AG04449 (cell line): Measurements from ENCODE around the gene POLDIP2.

Experiments used
- CTCF ChIA-PET: fragments of 350-600 bp; formaldehyde crosslinking; extraction: SDS; loops from one replicate; lab custom pipeline; 2021; ENCODE audit warnings: antibody characterized with exemption; lab: Yijun Ruan, JAX
- POLR2A ChIA-PET: fragments of 400-600, 350-600 bp; formaldehyde crosslinking; extraction: SDS; loops from one replicate; lab custom pipeline; 2020; ENCODE audit warnings: antibody characterized with exemption, inconsistent platforms; lab: Yijun Ruan, JAX
- DNase-seq: peaks from one replicate; pipeline ENCODE4 v3.0.0-alpha.2; 2010; ENCODE audit warnings: low read depth, low spot score
- H3K4me3 ChIP-seq: 2 replicates; pipeline ENCODE4 v1.5.1; 2011; ENCODE audit warnings: low read depth, mild to moderate bottlenecking, control low read depth, low read length
- TF ChIP-seq, protein P1 (sequence below): IDR thresholded peaks from one replicate; pipeline ENCODE4 v1.5.1; 2011; ENCODE audit warnings: mild to moderate bottlenecking, moderate library complexity, low read length, control low read depth, inconsistent platforms; ENCODE audit not compliant: insufficient read depth; ENCODE audit errors: missing control alignments

POLDIP2 gene

DNA sequence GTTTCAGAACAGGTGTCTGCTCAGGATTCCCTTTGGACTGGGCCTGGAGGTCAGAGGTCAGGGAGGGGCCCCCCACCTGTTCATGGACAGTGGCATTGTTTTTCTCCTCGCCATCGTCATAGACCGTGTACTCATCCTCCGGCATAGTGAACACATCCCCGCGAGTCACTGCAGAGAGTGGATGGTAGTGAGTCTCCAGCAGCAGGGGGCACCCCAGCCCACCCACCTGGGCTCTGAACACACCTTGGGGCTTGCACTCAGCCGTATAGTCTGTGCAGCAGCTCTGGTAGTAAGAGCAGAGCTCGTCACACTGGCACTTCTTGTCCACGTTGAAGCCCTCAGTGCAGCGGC lies 12.3 kb upstream of the POLDIP2 start:
- ChIA-PET CTCF (interaction anchor here (1.2 kb wide), 1 partner anchor 14 kb away, joined by 4 read pairs; no protein-coding TSS in a partner anchor), POLR2A (interaction anchor here (2.5 kb wide), 1 partner anchor 12 kb away, joined by 15 read pairs; the partner anchor contains the start of gene POLDIP2)
- no peak overlapping the region for H3K4me3 ChIP-seq
- DNase-seq, result no peak
- TF ChIP-seq, protein P1, sequence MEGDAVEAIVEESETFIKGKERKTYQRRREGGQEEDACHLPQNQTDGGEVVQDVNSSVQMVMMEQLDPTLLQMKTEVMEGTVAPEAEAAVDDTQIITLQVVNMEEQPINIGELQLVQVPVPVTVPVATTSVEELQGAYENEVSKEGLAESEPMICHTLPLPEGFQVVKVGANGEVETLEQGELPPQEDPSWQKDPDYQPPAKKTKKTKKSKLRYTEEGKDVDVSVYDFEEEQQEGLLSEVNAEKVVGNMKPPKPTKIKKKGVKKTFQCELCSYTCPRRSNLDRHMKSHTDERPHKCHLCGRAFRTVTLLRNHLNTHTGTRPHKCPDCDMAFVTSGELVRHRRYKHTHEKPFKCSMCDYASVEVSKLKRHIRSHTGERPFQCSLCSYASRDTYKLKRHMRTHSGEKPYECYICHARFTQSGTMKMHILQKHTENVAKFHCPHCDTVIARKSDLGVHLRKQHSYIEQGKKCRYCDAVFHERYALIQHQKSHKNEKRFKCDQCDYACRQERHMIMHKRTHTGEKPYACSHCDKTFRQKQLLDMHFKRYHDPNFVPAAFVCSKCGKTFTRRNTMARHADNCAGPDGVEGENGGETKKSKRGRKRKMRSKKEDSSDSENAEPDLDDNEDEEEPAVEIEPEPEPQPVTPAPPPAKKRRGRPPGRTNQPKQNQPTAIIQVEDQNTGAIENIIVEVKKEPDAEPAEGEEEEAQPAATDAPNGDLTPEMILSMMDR, result no peak

DNA sequence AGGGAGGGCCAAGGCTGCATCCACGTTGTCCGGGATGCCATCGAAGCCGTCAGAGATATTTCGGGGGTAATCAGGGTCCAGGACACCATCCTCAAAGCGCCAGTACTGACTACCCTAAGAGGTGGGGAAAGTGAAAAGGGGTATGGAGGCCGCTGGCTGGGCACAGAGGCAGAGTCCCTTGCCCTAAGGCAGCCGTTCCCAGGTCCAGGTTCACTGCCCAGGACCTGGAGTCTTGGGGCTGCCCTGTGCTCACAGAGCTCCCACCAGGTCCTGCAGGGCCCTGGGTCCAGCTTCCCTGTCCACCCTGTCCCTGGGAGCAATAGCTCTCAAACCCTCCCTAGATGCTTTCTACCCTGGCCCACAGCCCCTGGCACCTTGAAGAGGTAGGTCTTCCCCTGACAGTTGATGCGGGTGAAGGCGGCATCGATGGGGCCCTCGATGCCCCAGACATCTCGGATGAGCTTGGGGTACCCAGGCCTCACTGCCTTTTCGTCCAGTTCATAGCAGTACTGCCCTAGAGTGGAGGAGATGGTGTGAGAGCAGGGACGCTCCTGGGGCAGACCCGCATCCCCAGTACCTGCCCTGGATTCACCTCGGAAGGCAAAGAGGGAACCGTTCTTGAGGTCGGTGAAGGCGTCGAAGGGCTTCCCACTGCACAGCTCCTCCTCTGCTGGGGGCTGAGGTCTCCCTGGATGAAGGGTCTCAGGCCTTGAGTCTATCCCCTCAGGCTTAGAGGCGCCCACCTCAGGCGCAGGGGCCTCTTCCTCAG lies 11.8 kb upstream of the POLDIP2 start:
- ChIA-PET CTCF (no interaction called here), POLR2A (no interaction called here)
- no peak for DNase-seq
- no peak overlapping the region for H3K4me3 ChIP-seq
- TF ChIP-seq, protein P1, result no peak

DNA sequence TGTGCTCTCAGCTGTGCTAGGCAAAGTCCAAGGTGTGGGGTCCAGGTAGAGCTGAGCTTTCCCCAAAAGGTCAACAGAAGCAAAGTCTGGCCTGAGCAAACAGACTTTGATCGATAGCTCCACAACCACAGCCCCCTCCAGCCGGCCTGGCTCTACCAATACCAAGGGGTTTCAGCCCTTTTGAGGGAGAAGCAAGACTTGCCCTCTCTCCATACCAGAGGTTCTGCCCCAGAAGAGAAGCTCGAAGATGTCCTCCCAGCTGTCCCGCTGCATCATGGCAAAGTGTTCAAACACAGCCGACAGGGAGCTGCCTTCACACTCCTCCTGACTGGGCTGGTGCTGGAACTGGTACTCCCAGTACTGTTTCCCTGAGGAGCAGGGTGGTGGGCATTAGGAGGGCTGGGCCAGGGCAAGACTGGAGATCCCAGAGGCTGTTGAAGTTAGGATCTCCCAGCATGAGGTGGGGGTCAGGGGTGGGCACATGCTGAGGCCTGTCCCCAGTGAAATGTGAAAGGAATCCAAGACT lies 11.0 kb upstream of the POLDIP2 start:
- TF ChIP-seq, protein P1, result no peak
- CTCF ChIA-PET, result no interaction called here
- no peak for DNase-seq
- POLR2A ChIA-PET, result interaction anchor here (2.5 kb wide), 1 partner anchor 11 kb away, joined by 14 read pairs; the partner anchor contains the start of gene POLDIP2
- H3K4me3 ChIP-seq, result no peak overlapping the region

DNA sequence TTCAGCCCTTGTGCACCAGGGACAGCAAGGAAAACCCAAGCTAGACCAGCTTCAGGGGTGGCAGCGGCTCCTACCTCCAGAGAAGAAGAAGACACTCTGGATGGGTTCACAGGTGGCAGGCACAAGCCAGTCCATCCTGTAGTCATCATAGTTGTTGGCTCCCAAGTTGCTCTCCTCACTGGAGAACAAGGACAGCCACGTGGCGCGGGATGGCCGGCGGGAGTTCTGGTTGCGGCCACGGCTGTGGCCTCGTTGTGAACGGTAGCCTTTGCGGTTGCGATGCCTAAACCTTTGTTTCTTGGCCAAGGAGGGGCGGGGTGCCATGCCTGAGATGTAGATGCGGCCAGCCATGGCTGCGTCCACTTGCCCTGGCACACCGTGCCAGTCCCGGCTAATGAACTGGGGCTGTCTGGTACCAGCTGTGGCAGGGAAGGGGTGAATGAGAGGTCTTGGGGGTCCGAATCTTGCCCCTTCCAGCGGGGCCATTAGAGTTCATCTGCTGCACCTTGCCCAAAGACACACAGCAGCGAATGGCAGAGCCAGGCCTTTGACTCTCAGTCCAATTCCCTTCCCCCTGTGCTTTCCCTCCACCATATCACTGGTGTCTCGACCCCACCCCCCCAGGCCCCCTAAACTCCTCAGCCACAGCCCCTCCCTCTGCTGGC lies 10.4 kb upstream of the POLDIP2 start:
- no peak overlapping the region for H3K4me3 ChIP-seq
- ChIA-PET POLR2A (interaction anchor here (2.5 kb wide), 1 partner anchor 10 kb away, joined by 14 read pairs; the partner anchor contains the start of gene POLDIP2), CTCF (no interaction called here)
- TF ChIP-seq, protein P1, result no peak
- no peak for DNase-seq

DNA sequence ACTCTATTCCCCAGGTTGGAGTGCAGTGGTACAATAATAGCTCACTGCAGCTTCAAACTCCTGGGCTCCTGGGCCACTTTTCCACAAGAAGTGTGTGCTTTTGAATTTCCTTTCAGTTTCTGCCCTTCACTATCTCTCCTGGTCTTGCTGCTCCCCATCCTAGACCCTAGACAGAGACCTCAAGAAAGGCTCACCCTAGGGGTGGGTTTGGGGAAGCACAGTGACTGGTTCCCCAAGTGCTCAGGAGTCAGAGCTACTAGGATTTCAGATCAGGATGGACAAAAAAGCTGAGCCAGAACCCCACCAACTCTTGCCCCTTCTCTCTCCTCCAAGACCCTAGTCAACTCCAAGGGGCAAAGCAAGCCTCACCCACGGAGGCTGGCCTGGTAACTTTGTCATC lies 9.3 kb upstream of the POLDIP2 start:
- TF ChIP-seq, protein P1, result no peak
- no peak for DNase-seq
- POLR2A ChIA-PET, result interaction anchor here (2.5 kb wide), 1 partner anchor 9 kb away, joined by 14 read pairs; the partner anchor contains the start of gene POLDIP2
- no peak overlapping the region for H3K4me3 ChIP-seq
- CTCF ChIA-PET, result interaction anchor here (1.2 kb wide), 1 partner anchor 8 kb away, joined by 4 read pairs; no protein-coding TSS in a partner anchor

DNA sequence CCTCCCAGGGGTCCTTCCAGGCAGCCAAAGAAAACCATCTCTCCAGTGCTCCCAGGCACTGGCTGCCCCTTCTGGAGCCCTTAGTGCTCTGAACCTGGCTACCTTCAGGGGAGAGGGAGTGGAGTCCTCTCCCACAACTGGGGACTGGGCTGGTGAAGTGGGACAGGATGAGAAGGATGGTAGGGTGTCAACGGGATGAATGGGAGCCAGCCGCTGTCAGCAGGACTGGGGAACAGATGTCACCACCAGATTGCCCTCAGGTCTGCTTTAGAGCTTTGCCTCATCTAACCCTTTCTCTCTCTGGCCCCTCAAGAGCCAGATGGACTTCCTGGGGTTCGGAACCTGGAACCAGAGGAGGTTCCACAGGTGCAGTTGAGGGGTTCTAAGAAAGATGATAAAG lies 8.2 kb upstream of the POLDIP2 start:
- ChIA-PET POLR2A (no interaction called here), CTCF (no interaction called here)
- H3K4me3 ChIP-seq, result no peak overlapping the region
- TF ChIP-seq, protein P1, result no peak
- no peak for DNase-seq
